GM18499 (cell line): ENCODE data around the gene HNF1B.
"Not testable (repeated sequence)": the region's sequence is repeated elsewhere in the genome, so short reads cannot be mapped to it uniquely, and the experiment has no call there.

ENCODE experiments used
- ATAC-seq: cut with Tn5 transposase; IDR thresholded peaks from one replicate; pipeline ENCODE4 v1.9.1; 2021; ENCODE audit warnings: moderate number of reproducible peaks; ENCODE audit not compliant: insufficient read depth, unreplicated experiment

HNF1B gene, protein sequence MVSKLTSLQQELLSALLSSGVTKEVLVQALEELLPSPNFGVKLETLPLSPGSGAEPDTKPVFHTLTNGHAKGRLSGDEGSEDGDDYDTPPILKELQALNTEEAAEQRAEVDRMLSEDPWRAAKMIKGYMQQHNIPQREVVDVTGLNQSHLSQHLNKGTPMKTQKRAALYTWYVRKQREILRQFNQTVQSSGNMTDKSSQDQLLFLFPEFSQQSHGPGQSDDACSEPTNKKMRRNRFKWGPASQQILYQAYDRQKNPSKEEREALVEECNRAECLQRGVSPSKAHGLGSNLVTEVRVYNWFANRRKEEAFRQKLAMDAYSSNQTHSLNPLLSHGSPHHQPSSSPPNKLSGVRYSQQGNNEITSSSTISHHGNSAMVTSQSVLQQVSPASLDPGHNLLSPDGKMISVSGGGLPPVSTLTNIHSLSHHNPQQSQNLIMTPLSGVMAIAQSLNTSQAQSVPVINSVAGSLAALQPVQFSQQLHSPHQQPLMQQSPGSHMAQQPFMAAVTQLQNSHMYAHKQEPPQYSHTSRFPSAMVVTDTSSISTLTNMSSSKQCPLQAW

DNA sequence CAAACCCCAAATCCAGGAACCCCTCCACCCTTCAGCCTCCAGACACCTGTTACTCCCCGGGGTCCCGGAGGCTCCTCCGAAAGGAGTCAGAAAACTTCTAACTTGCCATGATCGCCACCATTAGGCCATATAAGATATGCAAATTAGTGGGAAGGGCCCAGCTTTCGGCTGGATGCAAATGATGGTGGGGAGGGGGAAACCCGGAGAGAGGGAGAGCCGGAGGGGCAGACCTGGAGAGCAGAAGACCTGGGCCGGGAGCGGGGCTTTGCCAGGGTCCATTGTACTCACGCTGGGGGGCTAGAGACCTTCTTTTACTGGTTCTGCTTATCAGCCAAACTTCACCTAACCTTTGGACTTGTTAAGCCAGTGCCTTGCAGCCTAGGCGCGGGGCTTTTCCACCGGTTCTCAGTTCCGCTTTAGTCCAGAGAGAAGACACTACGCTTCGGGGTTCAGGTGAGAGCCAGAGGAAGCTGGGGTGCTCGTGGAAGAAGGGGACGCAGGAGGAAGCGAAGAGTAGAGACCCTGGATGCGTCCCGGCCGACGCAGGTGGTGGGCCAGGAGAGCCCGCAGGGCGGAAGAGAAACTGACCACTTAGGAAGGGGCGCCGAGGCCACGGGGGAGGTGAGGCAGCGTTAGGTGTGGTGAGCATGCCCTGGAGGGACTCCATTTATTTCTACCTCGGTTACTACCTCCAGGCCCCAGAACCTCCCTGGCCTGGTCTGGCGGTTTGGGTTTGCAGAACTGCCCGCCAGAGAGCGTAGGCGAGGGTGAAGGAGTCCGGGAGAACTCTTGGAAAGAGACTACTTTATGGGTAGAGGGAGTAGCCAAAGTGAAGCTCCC, at the start of gene HNF1B:
Gene HNF1B (minus strand): TSS at position 99 of the 840 bp plus-strand sequence. CDS start 175 bp downstream, outside the sequence.
- ATAC-seq = no peak

DNA sequence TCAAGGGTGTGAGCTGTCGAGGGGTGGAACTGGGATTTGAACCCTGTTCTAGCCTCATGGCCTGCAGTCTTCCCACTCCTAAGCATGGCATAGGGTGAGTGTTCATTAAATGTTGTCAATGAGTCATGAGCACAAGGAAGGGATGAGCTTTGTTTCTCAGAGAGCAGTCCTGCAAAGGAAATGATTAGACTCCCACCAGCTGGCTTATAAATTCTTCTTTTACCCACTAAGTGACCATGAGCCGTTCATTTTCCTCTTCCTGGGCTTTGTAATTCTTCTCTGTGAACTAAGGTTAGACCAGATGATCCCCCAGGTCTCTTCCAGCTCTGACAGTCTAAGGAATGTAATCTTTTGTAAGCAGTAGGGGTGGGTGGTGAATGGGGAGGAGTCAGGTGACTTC, 47.9 kb upstream of the HNF1B start:
- no peak for ATAC-seq

DNA sequence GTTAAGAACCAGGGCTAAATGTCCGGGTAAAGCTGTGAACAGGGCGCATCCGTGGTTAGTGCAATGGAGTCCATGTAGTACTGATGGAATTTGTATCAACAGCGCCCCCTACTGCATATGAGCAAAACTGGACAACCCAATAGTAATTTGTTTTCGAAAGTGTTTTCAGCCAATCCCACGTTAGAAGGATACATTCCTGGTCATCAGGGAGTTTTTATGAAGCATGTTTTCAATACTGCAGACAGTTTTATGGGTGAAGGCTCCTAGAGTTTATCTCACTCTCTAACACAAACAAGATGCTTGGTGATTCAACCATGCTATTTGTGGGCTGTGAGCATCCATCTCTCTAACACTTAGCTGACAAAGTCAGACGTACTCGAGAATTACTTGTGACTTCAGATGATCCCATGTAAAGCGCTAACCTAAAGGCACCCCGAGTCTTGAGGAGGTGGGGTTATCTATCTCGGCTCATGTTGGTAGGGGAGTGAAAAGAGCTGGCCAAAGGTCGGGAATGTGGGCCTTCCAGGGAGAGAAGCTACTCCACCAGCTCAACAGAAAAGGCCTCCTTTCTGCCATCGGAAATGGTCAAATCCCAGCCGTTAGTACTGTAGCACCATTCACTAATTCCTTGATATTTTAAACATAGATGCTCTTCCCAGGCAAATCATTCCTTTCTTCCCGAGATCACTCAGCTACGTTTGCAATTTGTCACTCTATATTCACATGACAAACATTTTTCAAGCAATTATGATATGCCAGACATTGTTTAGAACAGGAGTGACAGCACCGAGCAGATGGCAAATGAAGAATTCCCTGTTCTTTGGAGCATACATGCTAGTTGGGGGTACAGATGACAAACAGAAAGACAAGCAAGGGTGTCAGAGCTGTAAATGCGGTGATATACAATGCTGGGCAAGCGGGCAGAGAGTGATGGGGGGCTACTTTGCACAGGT, 46.9 kb upstream of the HNF1B start:
- no peak for ATAC-seq

DNA sequence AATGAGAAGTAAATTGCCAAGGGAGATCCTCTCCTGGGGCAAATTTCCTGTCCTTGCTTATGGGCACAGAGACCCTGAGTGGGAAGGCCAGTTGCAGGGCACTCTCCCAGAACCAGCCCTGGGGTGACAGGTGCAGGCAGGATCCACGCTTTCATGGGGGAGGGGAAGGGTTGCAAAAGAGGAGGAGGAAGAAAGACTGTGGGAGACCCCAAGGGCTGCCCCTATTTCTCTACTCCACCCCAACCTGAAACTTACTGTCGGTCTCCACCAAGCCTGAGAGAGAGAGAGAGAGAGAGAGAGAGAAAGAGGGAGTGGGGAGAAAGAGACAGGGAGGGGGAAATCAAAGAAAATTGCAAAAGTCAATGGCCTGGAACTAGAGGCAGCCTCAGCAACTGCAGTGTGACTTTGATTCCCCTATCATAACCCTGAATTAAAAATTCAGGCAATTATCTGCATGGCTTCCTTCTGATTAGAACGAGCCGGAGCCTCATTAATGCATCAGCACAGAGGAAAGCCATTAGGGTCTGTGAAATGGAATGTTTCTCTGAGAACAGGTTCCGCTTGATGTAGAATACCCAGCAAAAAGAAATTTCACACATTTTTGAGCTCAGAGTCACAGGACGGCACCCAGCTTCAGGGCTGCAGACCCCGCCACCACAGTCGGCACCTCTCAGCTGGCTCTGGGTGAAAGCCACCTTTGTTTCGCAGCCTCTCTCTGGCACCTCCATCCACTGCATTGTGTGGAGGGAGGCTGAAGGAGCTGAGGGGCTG, 45.1 kb upstream of the HNF1B start:
- no peak for ATAC-seq

DNA sequence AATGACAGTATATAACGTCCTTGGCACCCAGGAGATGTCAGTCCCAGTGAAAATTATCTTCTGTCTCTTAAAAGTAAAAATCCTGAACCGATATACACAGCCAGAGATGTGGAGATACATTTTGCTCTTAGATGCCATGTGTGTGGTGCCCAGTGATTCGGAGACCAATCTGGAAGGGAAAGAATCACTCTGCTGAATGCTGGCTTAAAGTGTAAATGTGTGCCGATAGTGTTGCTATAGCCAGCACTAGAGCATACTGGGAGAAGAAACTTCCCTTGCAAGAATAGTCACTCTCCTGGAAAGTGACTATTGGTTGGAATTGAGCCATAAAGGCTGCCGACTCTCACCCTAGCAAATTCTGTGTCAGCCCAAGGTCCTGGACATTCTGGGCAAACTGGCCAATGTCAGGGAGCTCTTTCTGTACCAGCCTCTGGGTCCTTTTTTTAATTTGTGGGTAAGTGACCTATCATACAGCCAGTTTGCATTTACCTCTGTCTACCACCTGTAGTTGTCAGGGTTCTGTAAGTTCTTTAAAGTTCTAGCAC, 44.2 kb upstream of the HNF1B start:
- no peak for ATAC-seq

DNA sequence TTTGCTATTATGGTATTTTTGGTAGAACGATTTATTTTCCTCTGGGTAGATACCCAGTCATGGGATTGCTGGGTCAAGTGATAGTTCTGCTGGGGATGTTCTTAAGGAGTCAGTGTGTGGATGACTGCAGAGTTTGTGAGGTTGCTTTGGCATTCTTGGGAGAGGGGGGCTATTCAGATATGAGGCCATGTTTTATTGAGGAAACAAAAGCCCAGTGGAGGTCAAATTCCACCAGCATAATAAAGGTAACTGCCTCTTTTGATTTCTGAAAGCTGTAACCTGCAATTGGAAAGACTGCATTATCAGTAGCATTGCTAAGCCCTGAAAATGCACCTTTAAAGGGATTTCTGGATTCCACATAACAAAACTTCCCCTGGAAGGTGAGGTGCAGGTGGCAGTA, 43.7 kb upstream of the HNF1B start:
- ATAC-seq = no peak

DNA sequence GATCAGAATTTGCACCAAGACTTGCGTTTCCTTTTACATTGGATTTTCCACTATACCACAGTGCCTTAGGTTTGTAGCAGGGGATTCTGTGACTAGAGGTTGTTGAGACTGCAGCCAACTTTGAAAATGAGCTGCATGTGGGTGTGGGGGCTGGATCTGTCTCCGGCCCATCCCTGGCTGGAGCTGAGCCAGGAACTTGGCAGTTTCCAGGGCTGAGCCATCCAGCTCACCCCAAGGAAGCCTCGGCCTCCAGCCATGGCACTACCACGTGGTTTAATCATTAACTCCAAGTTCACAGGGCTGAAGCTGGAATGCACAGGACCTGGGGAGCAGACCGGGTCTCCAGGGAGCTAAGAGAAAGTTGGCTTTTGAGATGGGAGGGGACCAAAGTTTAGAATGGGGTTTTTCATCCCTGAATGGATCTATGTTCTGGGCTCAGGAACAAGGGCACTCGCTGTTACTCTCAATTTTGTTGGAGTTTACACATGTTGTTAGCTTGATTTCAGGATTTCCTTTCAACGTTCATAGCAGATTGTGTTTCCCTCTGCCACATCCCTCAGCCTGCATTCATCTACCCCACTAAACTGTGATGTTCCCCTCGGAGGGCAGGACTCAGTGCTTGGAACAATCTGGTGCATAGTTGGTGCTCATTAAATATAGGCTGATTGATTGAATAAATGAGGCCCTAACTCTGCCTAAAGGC, 42.3 kb upstream of the HNF1B start:
- no peak for ATAC-seq

DNA sequence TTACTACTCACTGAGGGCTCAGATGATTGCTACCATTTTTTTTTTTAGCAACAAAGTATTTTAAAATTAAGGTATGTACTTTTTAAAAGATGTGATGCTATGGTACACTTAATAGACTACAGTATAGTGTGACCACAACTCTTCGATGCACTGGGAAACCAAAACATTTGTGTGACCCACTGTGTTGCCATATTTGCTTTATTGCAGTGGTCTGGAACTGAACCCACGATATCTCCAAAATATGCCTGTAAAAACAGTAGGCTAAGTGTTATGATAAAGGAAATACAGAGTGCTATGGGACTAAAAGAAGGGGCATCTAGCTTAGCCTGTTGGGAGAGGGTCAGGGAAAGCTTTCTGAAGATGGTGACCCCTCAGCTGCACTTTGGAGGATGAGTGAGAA, 41.6 kb upstream of the HNF1B start:
- ATAC-seq = no peak

DNA sequence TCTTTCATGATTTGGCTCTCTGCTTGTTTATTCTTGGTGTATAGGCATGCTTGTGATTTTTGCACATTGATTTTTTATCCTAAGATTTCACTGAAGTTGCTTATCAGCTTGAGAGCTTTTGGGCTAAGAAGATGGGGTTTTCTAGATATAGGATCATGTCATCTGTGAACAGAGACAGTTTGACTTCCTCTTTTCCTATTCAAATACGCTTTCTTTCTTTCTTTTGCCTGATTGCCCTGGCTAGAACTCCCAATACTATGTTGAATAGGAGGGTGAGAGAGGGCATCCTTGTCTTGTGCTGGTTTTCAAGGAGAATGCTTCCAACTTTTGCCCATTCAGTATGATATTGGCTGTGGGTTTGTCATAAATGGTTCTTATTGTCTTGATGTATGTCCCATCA, 37.6 kb upstream of the HNF1B start:
- not testable (repeated sequence) for ATAC-seq

DNA sequence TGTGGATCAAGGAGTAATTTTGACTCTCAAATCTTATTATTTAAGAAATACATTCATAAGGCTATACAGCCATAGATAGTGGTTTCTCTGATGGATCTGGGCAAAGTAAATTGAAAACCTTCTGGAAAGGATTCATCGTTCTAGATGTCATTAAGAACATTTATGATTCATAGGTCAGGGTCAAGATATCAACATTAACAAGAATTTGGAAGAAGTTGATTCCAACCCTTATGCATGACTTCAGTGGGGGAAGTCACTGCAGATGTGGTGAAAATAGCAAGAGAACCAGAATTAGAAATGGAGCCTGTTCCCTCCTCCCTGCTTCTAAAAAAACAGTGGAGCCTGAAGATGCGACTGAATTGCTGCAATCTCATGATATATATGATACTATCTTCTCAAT, 36.6 kb upstream of the HNF1B start:
- no peak for ATAC-seq

DNA sequence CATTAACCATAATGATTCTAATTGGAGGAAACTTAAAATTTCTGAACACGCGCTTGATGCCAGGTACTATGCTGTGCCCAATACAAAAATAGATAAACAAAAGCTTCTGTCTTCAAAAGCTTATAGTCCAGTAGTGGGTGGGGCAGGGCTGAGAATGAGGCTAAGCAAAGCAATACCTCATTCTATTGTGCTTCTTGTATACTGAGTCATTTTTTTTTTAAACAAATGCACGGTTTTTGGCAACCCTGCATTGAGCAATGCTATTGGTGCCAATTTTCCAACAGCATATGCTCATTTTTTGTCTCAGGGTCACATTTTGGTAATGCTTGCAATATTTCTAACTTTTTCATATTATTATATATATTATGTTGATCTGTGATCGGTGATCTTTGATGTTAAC, 34.7 kb upstream of the HNF1B start:
- no peak for ATAC-seq

DNA sequence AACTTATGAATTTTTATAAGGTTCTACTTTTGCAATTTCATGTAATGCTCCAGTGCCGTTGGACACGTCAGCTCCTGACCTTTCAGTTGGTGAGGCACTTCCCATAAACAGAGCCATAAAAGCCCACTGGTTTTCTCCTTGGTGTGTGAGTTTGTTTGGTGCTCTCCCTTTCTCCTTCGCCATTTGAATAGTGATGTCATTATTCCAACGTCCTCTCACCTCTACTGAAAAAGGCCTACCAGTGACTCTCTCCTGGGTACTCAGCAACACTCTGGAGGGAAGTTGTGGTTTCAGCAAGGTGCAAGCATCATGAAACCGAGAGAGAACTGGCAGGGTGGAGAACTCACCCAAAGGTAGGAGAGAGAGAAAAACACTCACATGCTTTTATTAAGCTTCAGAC, 29.6 kb upstream of the HNF1B start:
- ATAC-seq = no peak

DNA sequence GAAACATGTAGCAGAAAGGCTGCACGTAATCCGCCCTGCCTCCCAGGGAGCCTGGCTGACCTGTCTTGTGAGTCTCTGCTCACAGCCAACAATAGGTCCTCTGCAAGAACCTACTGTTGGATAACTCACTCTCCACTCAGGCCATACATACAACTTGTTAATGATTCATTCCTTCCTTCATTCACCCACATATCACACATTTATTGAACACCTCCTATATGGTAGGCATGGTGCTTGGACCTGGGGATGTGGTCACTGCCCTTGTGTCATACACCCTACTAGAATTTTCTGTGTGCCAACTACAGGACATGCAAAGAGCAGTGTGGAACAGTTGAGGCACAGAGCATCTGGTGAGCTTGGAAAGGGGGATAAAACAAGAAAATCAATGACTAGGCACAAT, 28.1 kb upstream of the HNF1B start:
- ATAC-seq = no peak

DNA sequence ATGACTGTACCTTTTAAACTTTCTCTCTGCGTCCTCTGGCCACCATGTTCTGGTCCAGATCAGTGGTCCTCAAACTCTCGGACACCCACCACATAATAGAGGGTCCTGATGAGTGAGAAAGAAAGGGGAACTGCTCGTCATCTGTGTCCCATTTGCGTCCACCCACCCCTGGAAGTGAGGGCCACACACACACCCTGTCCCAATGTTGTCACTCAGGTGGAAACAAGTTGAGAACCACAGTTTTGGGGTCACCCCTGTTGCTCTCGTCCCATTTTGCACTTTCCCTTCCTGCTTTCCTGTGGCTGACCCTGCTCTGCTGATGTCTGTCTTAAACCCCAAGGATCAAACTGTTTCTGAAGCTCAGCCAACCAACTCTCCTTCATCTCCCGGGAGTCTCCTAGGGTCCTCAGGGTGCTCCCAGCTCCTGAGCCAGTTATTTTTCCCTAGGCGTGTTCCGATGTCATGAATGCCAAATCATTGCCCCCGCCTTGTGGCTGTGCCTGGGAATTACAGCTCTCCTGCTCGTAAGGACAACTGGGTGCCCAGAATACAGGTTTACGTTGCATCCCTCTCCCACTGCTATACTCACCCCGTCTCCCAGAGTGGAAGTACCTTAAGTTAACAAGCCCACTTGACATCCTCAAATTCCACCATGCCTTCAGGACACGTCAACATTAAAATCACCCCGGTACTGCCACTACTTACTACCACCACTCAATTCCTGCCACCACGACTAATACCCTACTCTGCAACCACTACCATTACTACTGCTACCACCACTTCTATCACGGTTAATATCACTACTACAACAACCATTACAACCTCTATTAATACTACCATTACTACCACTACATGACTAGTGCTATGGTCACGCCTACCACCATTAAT, 26.0 kb upstream of the HNF1B start:
- no peak for ATAC-seq

DNA sequence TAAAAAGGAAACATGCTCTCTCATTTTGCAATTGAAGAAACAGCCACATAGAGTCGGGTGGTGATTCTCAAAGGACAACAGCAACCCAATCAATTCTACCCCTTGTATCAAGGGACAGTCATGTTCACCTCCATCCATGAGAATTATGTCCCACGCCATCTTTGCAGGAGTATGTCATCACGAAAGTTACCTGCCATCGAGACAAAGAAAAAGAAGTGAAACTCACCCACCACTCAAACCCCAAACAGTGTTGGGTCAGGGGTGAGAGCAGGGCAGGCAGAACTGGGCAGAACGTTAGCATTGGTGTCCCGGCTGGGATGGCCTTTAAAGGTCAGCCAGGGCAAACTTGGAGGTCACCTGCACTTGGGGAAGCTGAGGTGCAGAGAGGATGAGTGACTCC, 24.2 kb upstream of the HNF1B start:
- ATAC-seq = no peak

DNA sequence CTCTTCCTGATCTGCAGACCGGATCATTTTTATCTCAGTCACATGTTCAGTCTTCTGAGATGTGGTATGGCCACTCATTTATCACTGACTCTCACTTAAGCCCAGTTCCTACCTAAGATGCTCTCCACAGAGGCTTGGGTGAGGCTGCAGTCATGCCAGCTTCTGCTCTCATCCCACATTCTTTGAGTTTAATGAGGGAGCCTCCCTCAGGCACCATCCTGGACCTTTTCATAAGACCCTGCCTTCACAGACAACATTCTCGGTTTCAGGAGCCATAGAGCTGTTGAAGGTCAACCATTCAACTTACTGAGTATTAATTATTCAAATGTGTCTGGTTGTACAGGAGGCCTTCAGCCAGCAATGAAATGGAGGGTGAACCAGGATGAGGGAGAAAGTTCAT, 23.6 kb upstream of the HNF1B start:
- ATAC-seq = no peak

DNA sequence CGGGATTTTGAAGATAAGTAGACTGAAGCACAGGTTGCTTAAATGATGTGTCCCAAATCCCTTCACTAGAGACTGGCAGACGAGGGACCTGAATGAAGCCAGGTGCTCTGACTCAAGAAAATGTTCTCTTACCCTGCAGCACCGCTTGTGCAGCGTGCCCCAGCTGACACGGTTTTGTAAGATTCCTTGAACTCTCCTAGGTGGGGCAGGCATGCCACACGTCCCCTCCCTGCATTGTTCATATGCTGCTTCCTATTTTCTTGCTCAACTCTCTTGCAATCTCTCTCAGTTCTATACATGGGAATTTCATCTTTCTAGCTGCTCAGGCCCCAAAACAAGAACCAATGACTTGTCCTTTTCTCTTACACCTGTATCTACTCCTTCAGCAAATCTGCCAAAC, 22.1 kb upstream of the HNF1B start:
- no peak for ATAC-seq

DNA sequence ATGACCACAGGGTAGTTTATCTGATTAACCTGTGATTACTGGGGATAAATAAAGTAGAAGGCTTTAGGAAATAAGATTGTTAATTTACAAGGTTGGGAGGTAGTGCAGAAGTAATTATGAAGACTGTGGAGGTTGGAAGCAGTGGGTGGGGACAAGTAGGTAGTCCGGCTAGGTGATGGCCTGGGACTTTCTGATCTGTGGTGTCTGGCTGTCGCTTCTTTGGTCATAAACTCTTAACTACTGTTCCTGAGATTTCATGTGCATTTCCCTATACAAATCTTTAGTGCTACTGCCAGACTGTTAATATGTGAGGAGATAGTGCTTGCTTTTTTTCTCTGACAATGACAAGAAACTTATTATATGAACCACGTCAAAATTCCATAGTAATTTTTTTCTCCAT, 19.5 kb upstream of the HNF1B start:
- ATAC-seq = no peak
